ENCODE data around the gene SPHKAP. TPM values are rescaled to one million over a fixed set of nuclear protein-coding genes. Genes with fewer than 3 reads are reported as not detected.

The SPHKAP gene
- total RNA-seq, 4 donors from 2014 or later, result 0.07 TPM; not detected in 3

DNA sequence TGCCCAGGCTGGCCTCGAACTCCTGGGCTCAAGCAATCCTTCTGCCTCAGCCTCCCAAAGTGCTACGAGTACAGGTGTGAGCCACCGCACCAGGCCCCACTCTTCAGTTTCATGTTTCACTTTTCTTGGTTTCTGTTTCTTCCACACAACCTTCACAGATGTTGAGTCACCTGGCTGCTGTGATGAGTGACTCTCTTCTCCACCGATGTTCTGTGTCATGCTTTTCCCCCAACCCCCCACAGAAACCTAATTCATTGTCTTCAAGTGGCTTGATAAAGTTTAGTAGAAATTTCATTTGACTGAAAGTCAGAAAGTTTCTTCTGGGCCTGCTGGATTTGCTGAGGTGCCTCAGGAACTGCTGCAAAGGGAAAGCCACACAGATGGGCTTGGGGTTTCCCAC, 78.5 kb downstream of the SPHKAP start:
- DNase-seq, result no peak
- no peaks in the 10 kb centered on the region for H3K9me3 ChIP-seq
- H3K27ac ChIP-seq, result no peak overlapping the region
- intact Hi-C loops (cut with DNase I; ENCODE audit: low total_unique reads), result no loop called here
- no peaks in the 10 kb centered on the region for H3K36me3 ChIP-seq
- no peaks in the 10 kb centered on the region for H3K4me1 ChIP-seq
- no peak overlapping the region for H3K4me3 ChIP-seq
- H3K27me3 ChIP-seq, result no peaks in the 10 kb centered on the region
- TF ChIP-seq, protein P1, sequence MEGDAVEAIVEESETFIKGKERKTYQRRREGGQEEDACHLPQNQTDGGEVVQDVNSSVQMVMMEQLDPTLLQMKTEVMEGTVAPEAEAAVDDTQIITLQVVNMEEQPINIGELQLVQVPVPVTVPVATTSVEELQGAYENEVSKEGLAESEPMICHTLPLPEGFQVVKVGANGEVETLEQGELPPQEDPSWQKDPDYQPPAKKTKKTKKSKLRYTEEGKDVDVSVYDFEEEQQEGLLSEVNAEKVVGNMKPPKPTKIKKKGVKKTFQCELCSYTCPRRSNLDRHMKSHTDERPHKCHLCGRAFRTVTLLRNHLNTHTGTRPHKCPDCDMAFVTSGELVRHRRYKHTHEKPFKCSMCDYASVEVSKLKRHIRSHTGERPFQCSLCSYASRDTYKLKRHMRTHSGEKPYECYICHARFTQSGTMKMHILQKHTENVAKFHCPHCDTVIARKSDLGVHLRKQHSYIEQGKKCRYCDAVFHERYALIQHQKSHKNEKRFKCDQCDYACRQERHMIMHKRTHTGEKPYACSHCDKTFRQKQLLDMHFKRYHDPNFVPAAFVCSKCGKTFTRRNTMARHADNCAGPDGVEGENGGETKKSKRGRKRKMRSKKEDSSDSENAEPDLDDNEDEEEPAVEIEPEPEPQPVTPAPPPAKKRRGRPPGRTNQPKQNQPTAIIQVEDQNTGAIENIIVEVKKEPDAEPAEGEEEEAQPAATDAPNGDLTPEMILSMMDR (IDR thresholded peaks at IDR 0.05), result no peak
- TF ChIP-seq POLR2A (IDR thresholded peaks at IDR 0.05), result no peak

- DNase-seq, result no peak
- H3K4me1 ChIP-seq, result no peaks in the 10 kb centered on the region
- no peaks in the 10 kb centered on the region for H3K9me3 ChIP-seq
- intact Hi-C loops (cut with DNase I; ENCODE audit: low total_unique reads), result no loop called here
- no peaks in the 10 kb centered on the region for H3K36me3 ChIP-seq
- no peak overlapping the region for H3K27ac ChIP-seq
- H3K4me3 ChIP-seq, result no peak overlapping the region
- no peaks in the 10 kb centered on the region for H3K27me3 ChIP-seq
- TF ChIP-seq POLR2A (IDR thresholded peaks at IDR 0.05), result no peak
- TF ChIP-seq, protein P1 (IDR thresholded peaks at IDR 0.05), result no peak
Measured at GRCh38 chr2:228094377-228094921, 87.0 kb downstream of the SPHKAP start.

GRCh38 chr2:228092056-228092455, 89.4 kb downstream of the SPHKAP start:
- Histone ChIP-seq H3K27ac (no peak overlapping the region), H3K4me1 (no peaks in the 10 kb centered on the region), H3K9me3 (no peaks in the 10 kb centered on the region), H3K36me3 (no peaks in the 10 kb centered on the region), H3K4me3 (no peak overlapping the region), H3K27me3 (no peaks in the 10 kb centered on the region)
- intact Hi-C loops (cut with DNase I; ENCODE audit: low total_unique reads), result no loop called here
- no peak for TF ChIP-seq POLR2A (IDR thresholded peaks at IDR 0.05)
- TF ChIP-seq, protein P1 (IDR thresholded peaks at IDR 0.05), result no peak
- DNase-seq, result no peak

- Histone ChIP-seq H3K27ac (no peak overlapping the region), H3K4me3 (no peak overlapping the region), H3K4me1 (no peaks in the 10 kb centered on the region), H3K36me3 (no peaks in the 10 kb centered on the region), H3K9me3 (no peaks in the 10 kb centered on the region), H3K27me3 (no peaks in the 10 kb centered on the region)
- DNase-seq, result no peak
- no peak for TF ChIP-seq POLR2A (IDR thresholded peaks at IDR 0.05)
- intact Hi-C loops (cut with DNase I; ENCODE audit: low total_unique reads), result no loop called here
Measured at GRCh38 chr2:228086561-228086960, 94.9 kb downstream of the SPHKAP start.

DNA sequence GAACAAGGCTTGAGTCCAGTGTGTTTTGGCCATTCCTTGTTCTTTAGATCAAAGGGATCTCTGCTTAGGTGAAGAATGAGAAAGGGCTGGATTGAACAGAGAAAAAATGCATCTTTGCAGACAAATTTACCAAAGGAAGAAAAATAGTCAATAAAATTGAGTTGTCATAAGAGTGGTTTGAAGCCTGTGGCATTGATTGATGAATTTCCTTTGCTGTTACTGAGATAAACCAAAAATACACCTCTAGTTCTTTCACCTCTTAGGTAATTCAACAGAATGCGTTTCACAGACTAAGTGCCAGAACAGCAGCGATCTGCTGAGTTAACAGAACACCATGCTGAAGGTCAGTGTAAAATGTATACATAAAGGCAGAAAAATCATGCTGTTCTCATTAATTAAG, 96.8 kb downstream of the SPHKAP start:
- intact Hi-C loops (cut with DNase I; ENCODE audit: low total_unique reads), result no loop called here
- Histone ChIP-seq H3K36me3 (no peaks in the 10 kb centered on the region), H3K4me1 (no peaks in the 10 kb centered on the region), H3K4me3 (no peak overlapping the region), H3K9me3 (no peaks in the 10 kb centered on the region), H3K27ac (no peak overlapping the region), H3K27me3 (no peaks in the 10 kb centered on the region)
- no peak for DNase-seq
- TF ChIP-seq, protein P1 (IDR thresholded peaks at IDR 0.05), result no peak
- TF ChIP-seq POLR2A (IDR thresholded peaks at IDR 0.05), result no peak

DNA sequence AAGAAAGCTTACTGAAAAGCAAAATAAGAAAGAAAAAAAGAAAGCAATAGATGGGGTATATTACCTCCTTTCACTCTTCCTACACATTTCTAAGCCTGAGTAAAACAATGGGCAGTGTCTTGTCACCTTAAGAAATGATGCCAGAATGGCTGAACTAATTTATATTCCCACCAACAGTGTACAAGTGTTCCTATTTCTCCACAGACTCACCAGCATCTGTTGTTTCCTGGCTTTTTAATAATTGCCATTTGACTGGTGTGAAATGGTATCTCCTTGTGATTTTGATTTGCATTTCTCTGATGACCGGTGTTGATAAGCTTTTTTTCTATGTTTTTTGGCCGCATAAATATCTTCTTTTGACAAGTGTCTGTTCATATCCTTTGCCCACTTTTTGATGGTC, 98.4 kb downstream of the SPHKAP start:
- Histone ChIP-seq H3K4me1 (no peaks in the 10 kb centered on the region), H3K36me3 (no peaks in the 10 kb centered on the region), H3K27ac (no peak overlapping the region), H3K9me3 (no peaks in the 10 kb centered on the region), H3K4me3 (no peak overlapping the region), H3K27me3 (no peaks in the 10 kb centered on the region)
- intact Hi-C loops (cut with DNase I; ENCODE audit: low total_unique reads), result no loop called here
- no peak for DNase-seq
- TF ChIP-seq POLR2A (IDR thresholded peaks at IDR 0.05), result no peak
- TF ChIP-seq, protein P1 (IDR thresholded peaks at IDR 0.05), result no peak
